Transverse colon (tissue), 4 donors: ENCODE results near the gene FEV. TPM values are rescaled to one million over a fixed set of nuclear protein-coding genes. Genes with fewer than 3 reads are reported as not detected.

Source experiments
- DNase-seq: peaks from one replicate; pipeline ENCODE4 v3.0.0-alpha.2; 2019
- H3K27ac ChIP-seq, 4 donors: fragments of 200-600 bp; sonication (generic); 2 replicates each; pipeline ENCODE4 v1.5.1; 2016 to 2018; ENCODE audit warnings: inconsistent platforms in 4 of 4
- H3K27me3 ChIP-seq: fragments of 200-600 bp; sonication (generic); 2 replicates; pipeline ENCODE4 v1.5.1; 2017; ENCODE audit warnings: inconsistent platforms
- H3K36me3 ChIP-seq, 4 donors: fragments of 200-600 bp; sonication (generic); 2 replicates each; pipeline ENCODE4 v1.5.1; 2017 to 2019; ENCODE audit warnings: inconsistent platforms in 4 of 4
- H3K4me1 ChIP-seq, 4 donors: fragments of 200-600 bp; sonication (generic); 2 replicates each; pipeline ENCODE4 v1.5.1; 2017 to 2020; ENCODE audit warnings: inconsistent platforms in 4 of 4
- H3K4me3 ChIP-seq, 4 donors: fragments of 200-600 bp; sonication (generic); 1 replicate in 1 of 4; 2 replicates in 3 of 4; pipeline versions ENCODE4 v1.5.1 to v1.6.1; 2017 to 2019; ENCODE audit warnings: inconsistent platforms in 4 of 4
- H3K9me3 ChIP-seq, 2 donors: fragments of 200-600 bp; sonication (generic); 2 replicates each; pipeline ENCODE4 v1.5.1; 2017 to 2019; ENCODE audit warnings: inconsistent platforms in 2 of 2
- EP300 ChIP-seq: sonication (generic); formaldehyde crosslinking; IDR thresholded peaks from one replicate; pipeline ENCODE4 v1.6.1; 2017; ENCODE audit warnings: antibody characterized with exemption, low read depth
- POLR2A ChIP-seq: fragments of 450-650 bp; IDR thresholded peaks from one replicate; pipeline ENCODE4 v1.6.1; 2016; ENCODE audit warnings: antibody characterized with exemption, mild to moderate bottlenecking, moderate library complexity
- POLR2AphosphoS5 ChIP-seq, 3 donors: sonication (generic); formaldehyde crosslinking; IDR thresholded peaks; one replicate each; pipeline ENCODE4 v1.6.1; 2016; ENCODE audit warnings: antibody characterized with exemption in 3 of 3
- WGBS, 2 donors: methylation state at CpG; one replicate each; pipeline ENCODE4 v1.1.5; 2018; ENCODE audit warnings: low coverage in 1 of 2; 5-methylcytosine and 5-hydroxymethylcytosine counted together
- in situ Hi-C, 4 donors: fragments of 200-750 bp; cut with MboI; loops; one replicate each; pipeline versions ENCODE4 v1.15.0 to v1.15.1; 2017; ENCODE audit warnings: low sequenced_read_pairs in 3 of 4, low pct_ligation_motif_present in 1 of 4, low pct_unique_long_range_greater_than_20kb in 1 of 4
- intact Hi-C: fragments of 100-400 bp; cut with DNase I; formaldehyde crosslinking; loops from one replicate; pipeline ENCODE4 v1.15.1; 2023; ENCODE audit warnings: low total_unique reads
- total RNA-seq, 4 donors: library from RNA; depleted of rRNA; stranded (reverse); fragments of >200 nt; gene quantifications; one replicate each; pipeline ENCODE4 v1.1.0, GENCODE V29; 2016
- TF ChIP-seq, protein P1 (sequence below), 5 experiments: fragments of 200-600 bp in 3 of 5; fragments of 450-650 bp in 2 of 5; sonication (generic) in 3 of 5; IDR thresholded peaks; 1 replicate in 2 of 5; 2 replicates in 3 of 5; pipeline ENCODE4 v1.5.1; 2016 to 2017; ENCODE audit warnings: antibody characterized with exemption in 5 of 5, inconsistent platforms in 3 of 5, mild to moderate bottlenecking in 2 of 5, moderate library complexity in 1 of 5

FEV gene
- total RNA-seq = 1 to 10 TPM in 2 of 4 donors, not detected in 2; 1.9 to 8.2 TPM

DNA sequence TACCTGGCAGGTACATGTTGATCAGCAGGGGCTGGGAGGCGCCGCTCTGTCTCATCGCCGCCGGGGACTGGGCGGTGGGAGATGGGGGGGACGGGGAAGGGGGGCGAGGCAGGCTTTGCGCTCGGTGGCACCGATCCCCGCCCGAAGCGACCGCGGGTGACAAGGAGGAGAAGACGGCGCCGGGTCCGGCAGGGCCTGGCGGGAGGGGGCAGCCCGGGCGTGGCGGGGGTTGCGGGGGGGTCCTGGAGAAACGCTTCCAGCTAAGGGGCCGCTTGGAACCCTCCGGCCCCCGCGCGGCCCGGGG, at the start of gene FEV:
Gene FEV (minus strand): TSS at position 164 of the 304 bp plus-strand sequence. CDS start 109 bp downstream, at position 55.
- in situ Hi-C loops = no loop called here
- TF ChIP-seq POLR2A (no peak), POLR2AphosphoS5 (IDR thresholded peaks at IDR 0.05) (no peak), EP300 (no peak)
- TF ChIP-seq, protein P1, sequence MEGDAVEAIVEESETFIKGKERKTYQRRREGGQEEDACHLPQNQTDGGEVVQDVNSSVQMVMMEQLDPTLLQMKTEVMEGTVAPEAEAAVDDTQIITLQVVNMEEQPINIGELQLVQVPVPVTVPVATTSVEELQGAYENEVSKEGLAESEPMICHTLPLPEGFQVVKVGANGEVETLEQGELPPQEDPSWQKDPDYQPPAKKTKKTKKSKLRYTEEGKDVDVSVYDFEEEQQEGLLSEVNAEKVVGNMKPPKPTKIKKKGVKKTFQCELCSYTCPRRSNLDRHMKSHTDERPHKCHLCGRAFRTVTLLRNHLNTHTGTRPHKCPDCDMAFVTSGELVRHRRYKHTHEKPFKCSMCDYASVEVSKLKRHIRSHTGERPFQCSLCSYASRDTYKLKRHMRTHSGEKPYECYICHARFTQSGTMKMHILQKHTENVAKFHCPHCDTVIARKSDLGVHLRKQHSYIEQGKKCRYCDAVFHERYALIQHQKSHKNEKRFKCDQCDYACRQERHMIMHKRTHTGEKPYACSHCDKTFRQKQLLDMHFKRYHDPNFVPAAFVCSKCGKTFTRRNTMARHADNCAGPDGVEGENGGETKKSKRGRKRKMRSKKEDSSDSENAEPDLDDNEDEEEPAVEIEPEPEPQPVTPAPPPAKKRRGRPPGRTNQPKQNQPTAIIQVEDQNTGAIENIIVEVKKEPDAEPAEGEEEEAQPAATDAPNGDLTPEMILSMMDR (IDR thresholded peaks at IDR 0.05) = no peak
- H3K4me3 ChIP-seq = peak within 1 kb of the TSS in 1 of 4 donors; percentile 37
- no peak for DNase-seq
- no peaks in the 10 kb centered on the region for H3K9me3 ChIP-seq
- intact Hi-C loops = no loop called here
- H3K27ac ChIP-seq = no peak within 1 kb of the TSS
- H3K36me3 ChIP-seq = no peaks in the 10 kb centered on the region
- H3K27me3 ChIP-seq = peaks cover 100% of the 10 kb centered on the region
- 3% methylated on average over 20 of the region's 32 CpGs; no CpG with 5 or more reads in 1 of the 2 donors for WGBS, 2 donors
- H3K4me1 ChIP-seq = peaks cover 19 to 46% (median 38%) of the 10 kb centered on the region in 4 donors

DNA sequence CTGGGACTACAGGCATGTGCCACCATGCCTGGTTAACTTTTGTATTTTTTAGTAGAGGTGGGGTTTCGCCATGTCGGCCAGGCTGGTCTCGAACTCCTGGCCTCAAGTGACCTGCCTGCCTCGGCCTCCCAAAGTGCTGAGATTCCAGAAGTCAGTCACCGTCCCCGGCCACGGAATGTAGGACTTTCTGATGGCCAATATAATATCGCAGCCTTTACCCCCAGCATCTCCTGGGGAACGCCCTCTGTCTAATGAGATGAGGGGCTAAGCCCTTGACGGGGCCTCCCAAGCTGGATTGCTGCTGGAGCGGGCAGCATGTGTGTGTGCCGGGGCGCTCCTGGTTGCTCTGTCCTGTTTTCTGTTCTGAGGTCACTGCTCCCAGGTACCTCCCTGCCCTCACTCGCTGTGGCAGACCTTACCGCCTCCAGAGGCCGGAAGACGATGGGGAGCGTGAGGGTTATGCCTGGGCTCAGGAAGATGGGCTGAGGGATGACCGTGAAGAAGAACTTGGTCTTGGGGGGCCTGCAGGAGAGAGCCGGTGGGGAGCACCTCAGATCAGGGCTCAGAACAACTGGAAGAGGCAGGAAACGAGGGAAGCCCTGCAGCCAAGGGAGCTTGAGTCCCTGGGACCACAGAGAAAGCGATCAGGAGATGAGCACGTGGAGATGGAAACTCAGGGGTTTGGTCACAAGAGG, 47.2 kb upstream of the FEV start:
- Histone ChIP-seq H3K4me3 (no peak overlapping the region), H3K36me3 (no peaks in the 10 kb centered on the region), H3K4me1 (no peaks in the 10 kb centered on the region), H3K27ac (no peak overlapping the region), H3K27me3 (peaks cover 15% of the 10 kb centered on the region), H3K9me3 (no peaks in the 10 kb centered on the region)
- in situ Hi-C loops = loop anchor here in 2 of 4 donors (25.0 kb wide), 1 partner anchor 280 kb away; the partner anchor contains the start of gene PTPRN (in 2 of the 2)
- TF ChIP-seq POLR2A = no peak
- TF ChIP-seq POLR2AphosphoS5 (IDR thresholded peaks at IDR 0.05) = no peak
- no peak for TF ChIP-seq EP300
- TF ChIP-seq, protein P1 (IDR thresholded peaks at IDR 0.05) = no peak
- intact Hi-C loops = no loop called here
- 86% methylated on average over 23 of the region's 23 CpGs; no CpG with 5 or more reads in 1 of the 2 donors for WGBS, 2 donors
- no peak for DNase-seq

DNA sequence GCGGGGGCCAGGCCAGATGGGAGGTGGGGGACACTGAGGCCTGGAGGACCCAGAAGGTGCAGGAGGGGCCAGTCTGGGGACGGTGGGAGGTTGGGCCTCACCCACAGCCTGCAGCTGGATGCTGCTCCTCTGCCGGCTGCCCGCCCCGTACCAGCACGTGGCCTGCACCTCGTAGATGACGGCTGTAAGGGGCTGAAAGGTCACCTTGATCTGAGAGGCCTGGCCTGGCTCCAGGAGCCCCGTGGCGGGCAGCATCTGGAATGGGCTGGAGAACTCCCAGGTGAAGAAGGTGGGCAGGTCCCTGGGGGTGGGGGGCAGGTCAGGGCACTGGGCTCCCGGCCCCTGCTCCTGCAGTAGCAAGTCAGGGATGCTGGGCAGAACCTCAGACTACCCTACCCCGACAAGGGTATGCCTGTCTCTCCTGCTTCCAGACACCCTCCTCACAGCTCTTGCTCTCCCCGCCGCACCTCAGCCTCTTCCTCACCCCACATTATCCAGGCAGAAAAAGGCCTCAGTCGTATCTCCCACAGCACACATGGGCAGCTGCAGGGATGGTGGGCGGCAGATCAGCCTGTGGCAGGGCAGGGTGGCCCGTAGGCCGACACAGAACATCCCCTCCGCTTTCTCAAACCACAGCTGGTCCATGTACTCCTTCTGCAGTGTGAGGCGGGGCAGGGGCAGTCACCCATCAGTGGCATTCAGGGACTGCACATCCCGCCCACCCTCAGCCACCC, 46.2 kb upstream of the FEV start:
- Histone ChIP-seq H3K9me3 (no peaks in the 10 kb centered on the region), H3K36me3 (no peaks in the 10 kb centered on the region), H3K4me1 (no peaks in the 10 kb centered on the region), H3K27me3 (peaks cover 15% of the 10 kb centered on the region), H3K27ac (no peak overlapping the region), H3K4me3 (no peak overlapping the region)
- DNase-seq = no peak
- WGBS, 2 donors = 79 to 100% methylated on average over 1 to 21 of the region's 21 CpGs
- TF ChIP-seq POLR2A (no peak), POLR2AphosphoS5 (IDR thresholded peaks at IDR 0.05) (no peak), EP300 (no peak)
- TF ChIP-seq, protein P1 (IDR thresholded peaks at IDR 0.05) = no peak
- in situ Hi-C loops (loop anchor here in 2 of 4 donors (25.0 kb wide), 1 partner anchor 281 kb away; the partner anchor contains the start of gene PTPRN (in 2 of the 2)), intact Hi-C loops (no loop called here)

DNA sequence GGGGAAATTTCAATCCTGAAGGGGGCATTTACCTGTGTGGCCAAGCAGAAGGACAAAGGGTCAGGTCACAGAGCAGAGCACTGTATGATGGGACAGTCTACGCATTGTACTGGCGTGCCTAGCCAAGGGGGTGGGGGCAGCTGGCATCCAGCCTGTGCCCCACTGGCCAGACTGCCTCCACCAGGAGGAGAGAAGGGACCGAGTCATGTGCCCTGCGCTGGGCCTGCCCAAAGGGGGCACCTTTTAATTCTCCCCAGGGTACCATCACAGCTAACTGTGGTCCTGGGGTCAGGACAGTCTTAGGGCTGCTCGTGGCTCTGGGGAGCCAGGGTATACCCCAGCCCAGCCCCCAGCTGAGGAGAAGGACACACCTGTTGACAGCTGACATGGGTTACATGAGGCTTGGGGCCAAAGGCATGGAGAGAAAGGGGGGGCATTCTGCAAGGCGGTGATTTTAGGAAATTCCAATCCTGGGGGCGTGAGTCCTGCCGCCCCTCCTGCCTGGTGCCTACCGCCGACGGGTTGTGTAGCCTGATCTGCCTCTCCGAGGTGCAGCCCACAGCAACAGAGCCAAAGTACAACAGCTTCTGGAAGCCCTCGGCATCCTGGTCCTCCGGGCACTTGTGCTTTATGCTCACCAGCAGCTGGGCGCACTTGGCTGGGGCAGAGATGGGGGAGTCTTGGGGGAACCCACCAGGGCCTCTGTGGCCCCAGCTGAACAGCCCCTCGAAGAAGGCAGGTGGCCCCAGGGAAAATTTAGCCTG, 45.4 kb upstream of the FEV start:
- H3K9me3 ChIP-seq = no peaks in the 10 kb centered on the region
- H3K27me3 ChIP-seq = peaks cover 15% of the 10 kb centered on the region
- no peaks in the 10 kb centered on the region for H3K4me1 ChIP-seq
- no peak for DNase-seq
- H3K27ac ChIP-seq = no peak overlapping the region
- intact Hi-C loops (no loop called here), in situ Hi-C loops (loop anchor here in 2 of 4 donors (25.0 kb wide), 1 partner anchor 282 kb away; the partner anchor contains the start of gene PTPRN (in 2 of the 2))
- no peak for TF ChIP-seq POLR2AphosphoS5 (IDR thresholded peaks at IDR 0.05)
- no peak for TF ChIP-seq POLR2A
- no peak for TF ChIP-seq EP300
- TF ChIP-seq, protein P1 (IDR thresholded peaks at IDR 0.05) = no peak
- no peak overlapping the region for H3K4me3 ChIP-seq
- H3K36me3 ChIP-seq = no peaks in the 10 kb centered on the region
- WGBS, 2 donors = 70% methylated on average over 15 of the region's 16 CpGs; no CpG with 5 or more reads in 1 of the 2 donors
